Vagina (tissue), 2 donors: ENCODE data around the gene MTUS2.

Experiments
- POLR2AphosphoS5 ChIP-seq, 2 donors: sonication (generic); formaldehyde crosslinking; IDR thresholded peaks; one replicate each; pipeline ENCODE4 v1.9.0; 2017; ENCODE audit warnings: antibody characterized with exemption in 2 of 2, mild to moderate bottlenecking in 2 of 2, low read depth in 1 of 2; ENCODE audit not compliant: insufficient read depth in 1 of 2
- TF ChIP-seq, protein P1 (sequence below), 3 experiments: fragments of 450-650 bp in 2 of 3; fragments of 200-600 bp in 1 of 3; sonication (generic) in 1 of 3; IDR thresholded peaks; one replicate each; pipeline ENCODE4 v1.5.1; 2017 to 2019; ENCODE audit warnings: antibody characterized with exemption in 3 of 3, mild to moderate bottlenecking in 2 of 3, moderate library complexity in 2 of 3

DNA sequence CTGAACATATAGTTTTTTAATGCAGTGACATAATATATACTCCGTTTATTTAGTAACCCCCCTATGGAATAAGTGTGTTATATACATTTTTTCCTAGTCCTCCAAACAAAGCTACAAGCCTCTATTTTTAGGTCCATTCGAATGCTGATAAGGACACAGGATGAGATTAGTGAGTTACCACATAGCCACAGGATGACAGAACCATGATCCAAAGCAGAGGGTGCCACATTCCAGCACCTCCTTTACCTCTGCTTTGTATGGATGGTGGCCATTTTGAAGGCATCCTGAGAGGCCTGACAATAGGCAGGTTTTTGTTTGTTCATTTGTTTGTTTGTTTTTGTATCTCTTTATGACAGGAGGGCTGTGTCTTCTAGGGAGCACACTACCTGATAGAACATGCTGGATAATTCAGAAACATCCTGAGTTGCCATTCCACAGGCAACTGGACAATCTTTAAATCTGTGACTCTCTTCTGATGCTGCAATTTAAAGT, 186.3 kb downstream of the MTUS2 start:
- no peak for TF ChIP-seq POLR2AphosphoS5 (IDR thresholded peaks at IDR 0.05; ENCODE audit: insufficient read depth in 1 of 2, low read depth in 1 of 2)
- TF ChIP-seq, protein P1, sequence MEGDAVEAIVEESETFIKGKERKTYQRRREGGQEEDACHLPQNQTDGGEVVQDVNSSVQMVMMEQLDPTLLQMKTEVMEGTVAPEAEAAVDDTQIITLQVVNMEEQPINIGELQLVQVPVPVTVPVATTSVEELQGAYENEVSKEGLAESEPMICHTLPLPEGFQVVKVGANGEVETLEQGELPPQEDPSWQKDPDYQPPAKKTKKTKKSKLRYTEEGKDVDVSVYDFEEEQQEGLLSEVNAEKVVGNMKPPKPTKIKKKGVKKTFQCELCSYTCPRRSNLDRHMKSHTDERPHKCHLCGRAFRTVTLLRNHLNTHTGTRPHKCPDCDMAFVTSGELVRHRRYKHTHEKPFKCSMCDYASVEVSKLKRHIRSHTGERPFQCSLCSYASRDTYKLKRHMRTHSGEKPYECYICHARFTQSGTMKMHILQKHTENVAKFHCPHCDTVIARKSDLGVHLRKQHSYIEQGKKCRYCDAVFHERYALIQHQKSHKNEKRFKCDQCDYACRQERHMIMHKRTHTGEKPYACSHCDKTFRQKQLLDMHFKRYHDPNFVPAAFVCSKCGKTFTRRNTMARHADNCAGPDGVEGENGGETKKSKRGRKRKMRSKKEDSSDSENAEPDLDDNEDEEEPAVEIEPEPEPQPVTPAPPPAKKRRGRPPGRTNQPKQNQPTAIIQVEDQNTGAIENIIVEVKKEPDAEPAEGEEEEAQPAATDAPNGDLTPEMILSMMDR (IDR thresholded peaks at IDR 0.05) = no peak
